Gastroesophageal sphincter (tissue), 3 donors: ENCODE measurements around the gene SF1.

Experiments used
- CTCF ChIP-seq, 4 experiments: fragments of 200-600 bp in 2 of 4; fragments of 450-650 bp in 2 of 4; sonication (generic) in 1 of 4; IDR thresholded peaks; one replicate each; pipeline ENCODE4 v1.5.1; 2017 to 2019; ENCODE audit warnings: antibody characterized with exemption in 4 of 4, mild to moderate bottlenecking in 2 of 4, moderate library complexity in 2 of 4
- EP300 ChIP-seq: sonication (generic); formaldehyde crosslinking; IDR thresholded peaks from one replicate; pipeline ENCODE4 v1.6.1; 2017; ENCODE audit warnings: antibody characterized with exemption, mild to moderate bottlenecking
- POLR2A ChIP-seq, 2 donors: fragments of 450-650 bp; IDR thresholded peaks; one replicate each; pipeline ENCODE4 v1.6.1; 2017; ENCODE audit warnings: antibody characterized with exemption in 2 of 2, mild to moderate bottlenecking in 2 of 2, moderate library complexity in 1 of 2
- POLR2AphosphoS5 ChIP-seq: sonication (generic); formaldehyde crosslinking; IDR thresholded peaks from one replicate; pipeline ENCODE4 v1.6.1; 2017; ENCODE audit warnings: antibody characterized with exemption

- no peak for TF ChIP-seq EP300
- no peak for TF ChIP-seq CTCF (IDR thresholded peaks at IDR 0.05)
- no peak for TF ChIP-seq POLR2AphosphoS5
- no peak for TF ChIP-seq POLR2A (IDR thresholded peaks at IDR 0.05)
These were observed 55.9 kb downstream of the SF1 start for GRCh38 chr11:64722141-64723065.
